SK-N-SH treated with all-trans-retinoic acid at 6 μM for 48 hours (cell line): Measurements from ENCODE around the gene TEAD1.

Experiments used
- ARNTL ChIP-seq: fragments of 450-650 bp; formaldehyde crosslinking; IDR thresholded peaks from 2 replicates; pipeline ENCODE4 v1.5.0; 2020; ENCODE audit warnings: low read depth, mild to moderate bottlenecking, moderate library complexity, borderline replicate concordance
- BACH2 ChIP-seq: fragments of 250-450 bp; sonication (Bioruptor Pico); IDR thresholded peaks from 2 replicates; pipeline ENCODE4 v1.9.0; 2021; ENCODE audit warnings: mild to moderate bottlenecking, borderline replicate concordance
- CSDC2 ChIP-seq: fragments of 250-450 bp; sonication (Bioruptor Pico); IDR thresholded peaks from 2 replicates; pipeline ENCODE4 v1.5.0; 2020; ENCODE audit warnings: mild to moderate bottlenecking, moderate library complexity
- ESRRG ChIP-seq: fragments of 250-450 bp; sonication (Bioruptor Pico); IDR thresholded peaks from 2 replicates; pipeline ENCODE4 v1.6.1; 2021; ENCODE audit warnings: mild to moderate bottlenecking
- PPARA ChIP-seq: fragments of 250-450 bp; sonication (Bioruptor Pico); IDR thresholded peaks from 2 replicates; pipeline ENCODE4 v1.5.0; 2020; ENCODE audit warnings: mild to moderate bottlenecking, borderline replicate concordance
- SNAI2 ChIP-seq: fragments of 250-450 bp; sonication (Bioruptor Pico); IDR thresholded peaks from 2 replicates; pipeline ENCODE4 v1.5.0; 2020; ENCODE audit warnings: mild to moderate bottlenecking, moderate library complexity
- TCF4 ChIP-seq: fragments of 250-450 bp; sonication (Bioruptor Pico); IDR thresholded peaks from 2 replicates; pipeline ENCODE4 v1.8.0; 2021; ENCODE audit warnings: mild to moderate bottlenecking, moderate library complexity, borderline replicate concordance
- ZFP3 ChIP-seq: fragments of 250-450 bp; sonication (Bioruptor Pico); IDR thresholded peaks from 2 replicates; pipeline ENCODE4 v1.5.0; 2020; ENCODE audit warnings: mild to moderate bottlenecking, moderate library complexity
- ZFP30 ChIP-seq: fragments of 450-650 bp; formaldehyde crosslinking; IDR thresholded peaks from 2 replicates; pipeline ENCODE4 v1.5.0; 2022; ENCODE audit warnings: mild to moderate bottlenecking, moderate library complexity
- ZNF565 ChIP-seq: fragments of 450-650 bp; formaldehyde crosslinking; conservative IDR thresholded peaks from 2 replicates; pipeline ENCODE4 v1.5.0; 2020; ENCODE audit warnings: low read depth, mild to moderate bottlenecking, moderate library complexity
- ZNF70 ChIP-seq: fragments of 450-650 bp; formaldehyde crosslinking; IDR thresholded peaks from 2 replicates; pipeline ENCODE4 v1.5.0; 2020; ENCODE audit warnings: mild to moderate bottlenecking, moderate library complexity
- TF ChIP-seq, protein P1 (sequence below): fragments of 250-450 bp; sonication (Bioruptor Pico); IDR thresholded peaks from 2 replicates; pipeline ENCODE4 v1.8.0; 2020; ENCODE audit warnings: mild to moderate bottlenecking, moderate library complexity, borderline replicate concordance
- TF ChIP-seq, protein P2 (sequence below): fragments of 250-450 bp; sonication (Bioruptor Pico); IDR thresholded peaks from 2 replicates; pipeline ENCODE4 v1.5.1; 2020; ENCODE audit warnings: low read depth, mild to moderate bottlenecking, moderate library complexity

DNA sequence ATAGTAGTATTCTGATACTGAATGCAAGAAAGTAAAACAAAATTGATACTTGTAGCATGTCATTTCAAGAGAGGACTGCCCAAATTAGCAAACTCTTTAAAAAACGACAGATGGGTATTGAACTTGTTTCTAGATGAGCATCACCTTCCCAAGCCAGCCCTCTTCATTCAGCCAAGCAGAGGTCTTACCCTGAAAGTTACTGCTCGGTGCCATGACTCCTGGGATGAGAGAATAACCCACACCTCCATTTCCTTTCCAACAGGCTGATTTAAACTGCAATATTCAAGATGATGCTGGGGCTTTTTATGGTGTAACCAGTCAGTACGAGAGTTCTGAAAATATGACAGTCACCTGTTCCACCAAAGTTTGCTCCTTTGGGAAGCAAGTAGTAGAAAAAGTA is 250.4 kb downstream of the TEAD1 start:
- TF ChIP-seq ZFP3 (CRISPR knock-in tag) = no peak
- TF ChIP-seq SNAI2 (CRISPR knock-in tag) = no peak
- TF ChIP-seq, protein P1, sequence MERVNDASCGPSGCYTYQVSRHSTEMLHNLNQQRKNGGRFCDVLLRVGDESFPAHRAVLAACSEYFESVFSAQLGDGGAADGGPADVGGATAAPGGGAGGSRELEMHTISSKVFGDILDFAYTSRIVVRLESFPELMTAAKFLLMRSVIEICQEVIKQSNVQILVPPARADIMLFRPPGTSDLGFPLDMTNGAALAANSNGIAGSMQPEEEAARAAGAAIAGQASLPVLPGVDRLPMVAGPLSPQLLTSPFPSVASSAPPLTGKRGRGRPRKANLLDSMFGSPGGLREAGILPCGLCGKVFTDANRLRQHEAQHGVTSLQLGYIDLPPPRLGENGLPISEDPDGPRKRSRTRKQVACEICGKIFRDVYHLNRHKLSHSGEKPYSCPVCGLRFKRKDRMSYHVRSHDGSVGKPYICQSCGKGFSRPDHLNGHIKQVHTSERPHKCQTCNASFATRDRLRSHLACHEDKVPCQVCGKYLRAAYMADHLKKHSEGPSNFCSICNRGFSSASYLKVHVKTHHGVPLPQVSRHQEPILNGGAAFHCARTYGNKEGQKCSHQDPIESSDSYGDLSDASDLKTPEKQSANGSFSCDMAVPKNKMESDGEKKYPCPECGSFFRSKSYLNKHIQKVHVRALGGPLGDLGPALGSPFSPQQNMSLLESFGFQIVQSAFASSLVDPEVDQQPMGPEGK (CRISPR knock-in tag) = no peak
- TF ChIP-seq, protein P2, sequence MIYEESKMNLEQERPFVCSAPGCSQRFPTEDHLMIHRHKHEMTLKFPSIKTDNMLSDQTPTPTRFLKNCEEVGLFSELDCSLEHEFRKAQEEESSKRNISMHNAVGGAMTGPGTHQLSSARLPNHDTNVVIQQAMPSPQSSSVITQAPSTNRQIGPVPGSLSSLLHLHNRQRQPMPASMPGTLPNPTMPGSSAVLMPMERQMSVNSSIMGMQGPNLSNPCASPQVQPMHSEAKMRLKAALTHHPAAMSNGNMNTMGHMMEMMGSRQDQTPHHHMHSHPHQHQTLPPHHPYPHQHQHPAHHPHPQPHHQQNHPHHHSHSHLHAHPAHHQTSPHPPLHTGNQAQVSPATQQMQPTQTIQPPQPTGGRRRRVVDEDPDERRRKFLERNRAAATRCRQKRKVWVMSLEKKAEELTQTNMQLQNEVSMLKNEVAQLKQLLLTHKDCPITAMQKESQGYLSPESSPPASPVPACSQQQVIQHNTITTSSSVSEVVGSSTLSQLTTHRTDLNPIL (CRISPR knock-in tag) = no peak
- no peak for TF ChIP-seq CSDC2
- TF ChIP-seq TCF4 (CRISPR knock-in tag) = no peak
- no peak for TF ChIP-seq ARNTL
- no peak for TF ChIP-seq ZNF565
- TF ChIP-seq BACH2 = no peak
- no peak for TF ChIP-seq ZFP30 (CRISPR knock-in tag)
- TF ChIP-seq ESRRG (CRISPR knock-in tag) = no peak
- TF ChIP-seq ZNF70 = no peak
- no peak for TF ChIP-seq PPARA (CRISPR knock-in tag)
